ENCODE data around the gene ANKRD30B.
"Not testable (repeated sequence)": the region's sequence is repeated elsewhere in the genome, so short reads cannot be mapped to it uniquely, and the experiment has no call there.

ANKRD30B gene

DNA sequence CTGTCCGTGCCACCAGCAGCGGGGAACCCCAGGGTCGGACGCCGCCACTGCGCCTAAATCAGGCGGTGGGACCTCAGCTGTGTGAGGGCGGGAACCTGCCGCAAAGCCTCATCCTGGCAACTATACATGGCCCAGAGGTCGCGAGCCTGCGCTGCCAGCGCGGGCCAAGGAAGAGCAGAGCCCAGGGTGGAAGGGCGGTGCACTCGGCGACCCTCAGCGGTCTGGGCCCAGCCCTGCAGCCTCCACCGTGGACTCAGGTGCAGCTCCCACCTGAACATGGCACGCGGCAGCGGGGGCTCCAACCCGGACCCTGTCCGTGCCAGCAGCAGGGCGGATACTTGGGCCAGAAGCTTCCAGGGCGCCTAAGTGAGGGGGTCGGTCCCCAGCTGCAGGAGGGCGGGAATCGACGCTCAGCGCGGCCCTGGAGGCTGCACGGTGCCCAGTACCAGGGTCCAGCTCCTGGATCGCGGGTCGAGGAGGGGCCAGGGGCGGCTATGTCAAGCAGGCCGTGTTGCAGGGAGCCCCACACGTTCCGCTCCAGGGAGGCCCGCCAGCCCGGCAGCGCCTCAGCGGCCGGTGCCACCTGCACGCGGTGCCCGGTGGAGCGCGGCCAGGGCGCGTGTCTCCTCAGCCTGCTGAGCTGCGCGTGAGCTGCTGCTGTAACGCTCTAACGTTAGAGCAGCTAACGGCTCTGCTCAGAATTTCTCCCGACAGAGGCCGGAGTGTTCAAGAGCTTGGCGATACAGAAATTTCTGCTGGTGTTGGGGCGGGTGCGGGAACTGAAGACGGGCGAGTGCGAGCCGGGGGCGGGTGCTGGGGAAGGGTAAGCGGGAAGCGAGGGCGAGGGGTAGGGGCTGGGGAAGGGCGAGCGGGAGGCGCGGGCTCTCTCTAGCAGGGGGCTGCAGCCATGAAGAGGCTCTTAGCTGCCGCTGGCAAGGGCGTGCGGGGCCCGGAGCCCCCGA is at the start of gene ANKRD30B:
ANKRD30B (plus strand) TSS at position 660 of the 962 bp plus-strand sequence; CDS start at position 908, 248 bp downstream.
- DNase-seq: no peak

DNA sequence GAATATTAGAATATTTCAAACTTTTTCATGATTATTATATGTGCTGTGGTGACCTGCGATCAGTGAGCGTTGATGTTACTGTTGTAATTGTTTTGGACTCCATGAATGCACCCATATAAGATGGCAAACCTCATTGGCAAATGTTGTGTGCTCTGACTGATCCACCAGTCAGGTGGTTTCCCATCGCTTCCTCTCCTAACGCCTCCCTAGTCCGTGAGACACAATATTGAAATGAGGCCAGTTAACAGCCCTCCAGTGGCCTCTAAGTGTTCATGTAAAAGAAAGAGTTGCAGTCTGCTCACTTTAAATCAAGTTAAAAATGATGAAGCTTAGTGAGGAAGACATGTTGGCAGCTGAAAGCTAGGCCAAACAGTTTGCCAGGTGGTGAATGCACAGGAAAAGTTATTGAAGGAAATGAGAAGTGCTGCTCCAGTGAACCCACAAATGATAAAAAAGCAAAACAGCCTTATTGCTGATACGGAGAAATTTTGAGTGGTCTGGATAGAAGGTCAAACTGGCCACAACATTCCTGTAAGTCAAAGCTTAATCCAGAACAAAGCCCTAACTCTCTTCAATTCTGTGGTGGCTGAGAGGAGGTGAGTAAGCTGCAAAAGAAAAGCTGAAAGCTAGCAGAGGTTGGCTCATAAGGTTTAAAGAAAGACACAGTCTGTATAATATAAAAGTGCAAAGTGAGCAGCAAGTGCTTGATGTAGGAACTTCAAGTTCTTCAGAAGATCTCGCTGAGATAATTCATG is 46.5 kb upstream of the ANKRD30B start:
- DNase-seq: not testable (repeated sequence)

DNA sequence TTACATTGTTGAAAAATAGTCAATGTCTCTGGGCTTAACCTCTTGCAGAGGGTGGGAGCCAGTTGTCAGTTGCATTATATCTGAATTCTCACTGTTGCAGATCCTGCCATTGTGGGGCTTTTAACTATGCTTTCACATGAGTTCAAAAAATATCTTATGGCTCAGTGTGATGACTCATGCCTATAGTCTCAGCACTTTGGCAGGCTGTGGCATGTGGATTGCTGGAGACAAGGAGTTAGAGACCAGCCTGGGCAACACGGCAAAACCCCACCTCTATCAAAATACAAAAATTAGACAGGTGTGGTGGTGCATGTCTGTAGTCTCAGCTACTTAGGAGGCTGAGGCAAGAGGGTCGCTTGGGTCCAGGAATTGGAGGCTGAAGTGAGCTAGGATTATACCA is 38.2 kb upstream of the ANKRD30B start:
- not testable (repeated sequence) for DNase-seq

- not testable (repeated sequence) for DNase-seq
Observed at GRCh38 chr18:14721569-14721968, 26.4 kb upstream of the ANKRD30B start.

- DNase-seq: not testable (repeated sequence)
Observed at GRCh38 chr18:14739056-14739455, 8.9 kb upstream of the ANKRD30B start.

DNA sequence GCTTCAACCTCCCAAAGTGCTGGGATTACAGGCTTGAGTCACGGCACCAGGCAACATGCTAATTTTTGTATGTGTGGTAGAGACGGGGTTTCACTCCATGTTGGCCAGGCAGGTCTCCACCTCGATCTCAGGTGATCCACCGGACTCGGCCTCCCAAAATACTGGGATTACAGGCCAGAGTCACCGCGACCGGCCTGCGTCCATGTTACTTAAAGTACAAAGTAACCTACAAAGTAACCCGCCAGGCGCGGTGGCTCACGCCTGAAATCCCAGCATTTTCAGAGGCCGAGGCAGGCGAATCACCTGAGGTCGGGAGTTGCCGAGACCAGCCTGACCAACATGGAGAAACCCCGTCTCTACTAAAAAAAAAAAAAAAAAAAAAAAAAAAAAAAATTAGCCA is 1.1 kb upstream of the ANKRD30B start:
- no peak for DNase-seq

DNA sequence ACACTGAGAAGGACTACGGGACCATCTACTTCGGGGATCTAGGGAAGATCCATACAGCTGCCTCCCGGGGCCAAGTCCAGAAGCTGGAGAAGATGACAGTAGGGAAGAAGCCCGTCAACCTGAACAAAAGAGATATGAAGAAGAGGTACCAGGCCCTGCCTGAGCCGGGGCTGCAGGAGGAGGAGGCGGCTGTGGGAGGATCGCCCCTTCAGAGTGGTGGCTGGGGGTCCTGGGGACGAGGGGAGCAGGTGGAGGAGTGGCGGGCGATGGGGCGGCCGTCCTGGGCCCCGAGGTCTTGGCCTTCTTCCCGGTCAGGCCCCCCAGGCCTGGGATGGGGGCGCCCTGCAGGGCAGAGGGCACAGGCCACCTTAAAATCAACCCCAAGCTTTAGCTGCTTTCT is 524 bp downstream of the ANKRD30B start:
- no peak for DNase-seq

GRCh38 chr18:14763566-14763965 is 15.6 kb downstream of the ANKRD30B start:
- not testable (repeated sequence) for DNase-seq

DNA sequence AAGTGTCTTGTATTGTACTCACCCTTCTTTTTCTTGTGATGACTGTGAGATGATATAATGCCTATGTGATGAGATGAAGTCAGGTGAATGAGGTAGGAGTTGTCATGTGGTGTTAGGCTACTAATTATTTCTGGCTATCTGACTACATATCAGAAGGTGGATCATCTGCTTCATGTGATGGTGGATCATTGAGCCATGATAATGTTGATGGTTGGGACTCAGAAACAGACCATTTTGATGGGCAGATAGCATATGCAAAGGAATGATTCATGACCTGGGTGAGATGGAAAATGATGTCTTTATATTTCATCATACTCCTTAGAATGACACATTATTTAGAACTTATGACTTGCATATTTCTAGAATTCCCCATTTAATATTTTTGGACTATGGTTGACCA is 19.5 kb downstream of the ANKRD30B start:
- DNase-seq: no peak

DNA sequence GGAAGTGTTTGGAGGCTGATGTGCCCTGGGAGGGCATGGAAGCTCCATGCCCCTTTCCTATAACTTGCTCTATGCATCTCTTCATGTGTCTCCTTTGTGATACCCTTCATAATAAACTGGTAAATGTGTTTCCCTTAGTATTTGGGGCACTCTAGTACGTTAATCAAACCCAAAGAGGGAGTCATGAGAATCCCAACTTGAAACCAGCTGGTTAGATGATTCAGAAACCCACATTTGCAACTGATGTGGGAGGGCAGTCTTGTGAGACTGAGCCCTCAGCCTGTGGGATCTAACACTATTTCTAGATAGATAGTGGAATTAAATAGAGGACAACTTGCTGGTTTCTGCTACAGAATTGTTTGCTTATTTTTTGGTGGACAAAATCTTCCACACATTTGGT is 20.3 kb downstream of the ANKRD30B start:
- no peak for DNase-seq

DNA sequence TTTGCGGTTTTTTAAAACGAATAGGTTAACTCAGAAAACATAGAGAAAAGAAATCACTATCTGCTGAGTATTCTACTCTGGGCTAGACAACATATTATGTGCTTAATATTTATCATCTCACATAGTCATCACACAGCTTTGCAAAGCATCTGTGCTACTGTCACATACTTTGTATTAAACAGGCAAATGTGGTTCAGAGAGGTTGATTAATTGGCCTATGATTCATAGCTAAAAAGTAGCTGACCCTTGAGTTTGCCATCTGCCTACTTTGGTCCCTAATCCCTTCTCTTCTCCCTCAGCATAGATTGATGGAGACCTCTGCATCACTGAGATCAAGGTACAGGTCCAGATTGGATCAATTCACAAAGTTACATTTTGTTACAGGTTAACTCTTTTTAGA is 21.4 kb downstream of the ANKRD30B start:
- no peak for DNase-seq

DNA sequence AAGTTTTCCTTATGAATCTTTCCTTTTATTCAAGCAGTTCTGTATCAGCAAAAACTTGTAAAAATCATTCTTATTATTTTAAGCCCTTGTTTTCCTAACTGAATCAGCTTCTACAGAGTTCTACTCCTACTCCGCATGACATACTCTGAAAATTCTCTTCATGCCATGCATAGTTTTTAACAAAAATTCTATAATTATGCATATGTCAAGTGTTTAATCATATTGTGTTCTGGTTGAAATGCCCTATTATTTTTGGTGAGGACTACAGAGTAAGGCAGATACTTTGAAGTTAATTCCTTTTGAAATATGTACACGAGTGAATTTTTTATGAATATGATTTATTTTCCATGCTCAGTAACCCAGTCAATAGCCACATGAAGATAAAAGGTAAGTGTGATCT is 28.8 kb downstream of the ANKRD30B start:
- DNase-seq: no peak

- DNase-seq: no peak
Observed at GRCh38 chr18:14781671-14782070, 33.7 kb downstream of the ANKRD30B start.

GRCh38 chr18:14784133-14784532 is 36.2 kb downstream of the ANKRD30B start:
- no peak for DNase-seq

DNA sequence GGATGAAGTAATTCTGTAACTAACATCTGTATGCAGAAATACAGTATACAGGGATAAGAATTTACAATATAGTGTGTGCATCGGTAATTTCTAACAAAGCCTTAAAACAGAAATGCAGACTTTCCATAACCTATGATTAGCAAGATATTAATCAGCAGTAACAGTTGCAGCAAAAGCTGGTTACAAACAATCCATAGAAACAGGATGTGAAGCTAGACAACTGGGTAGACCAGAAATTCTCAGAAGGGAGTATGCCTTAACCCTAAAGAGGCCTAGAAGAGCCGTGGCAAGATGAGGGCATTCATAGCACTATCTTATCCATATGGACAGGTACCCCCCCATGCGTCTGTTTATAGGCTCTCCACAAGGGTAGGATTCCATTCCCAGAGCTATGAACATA is 48.9 kb downstream of the ANKRD30B start:
- not testable (repeated sequence) for DNase-seq

GRCh38 chr18:14797969-14798764 is 50.2 kb downstream of the ANKRD30B start:
- not testable (repeated sequence) for DNase-seq

DNA sequence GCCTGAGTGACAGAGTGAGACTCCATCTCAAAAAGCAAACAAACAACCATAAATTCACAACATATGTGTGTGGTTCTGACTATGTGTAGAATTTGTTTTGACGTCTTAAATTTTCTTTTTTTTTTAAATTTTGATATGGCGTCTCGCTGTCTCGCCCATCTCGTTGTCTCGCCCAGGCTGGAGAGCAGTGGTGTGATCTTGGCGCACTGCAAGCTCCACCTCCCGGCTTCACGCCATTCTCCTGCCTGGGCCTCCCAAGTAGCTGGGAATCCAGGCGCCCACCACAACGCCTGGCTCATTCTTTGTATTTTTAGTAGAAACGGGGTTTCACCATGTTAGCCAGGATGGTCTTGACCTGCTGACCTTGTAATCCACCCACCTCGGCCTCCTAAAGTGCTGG is 63.1 kb downstream of the ANKRD30B start:
- not testable (repeated sequence) for DNase-seq

DNA sequence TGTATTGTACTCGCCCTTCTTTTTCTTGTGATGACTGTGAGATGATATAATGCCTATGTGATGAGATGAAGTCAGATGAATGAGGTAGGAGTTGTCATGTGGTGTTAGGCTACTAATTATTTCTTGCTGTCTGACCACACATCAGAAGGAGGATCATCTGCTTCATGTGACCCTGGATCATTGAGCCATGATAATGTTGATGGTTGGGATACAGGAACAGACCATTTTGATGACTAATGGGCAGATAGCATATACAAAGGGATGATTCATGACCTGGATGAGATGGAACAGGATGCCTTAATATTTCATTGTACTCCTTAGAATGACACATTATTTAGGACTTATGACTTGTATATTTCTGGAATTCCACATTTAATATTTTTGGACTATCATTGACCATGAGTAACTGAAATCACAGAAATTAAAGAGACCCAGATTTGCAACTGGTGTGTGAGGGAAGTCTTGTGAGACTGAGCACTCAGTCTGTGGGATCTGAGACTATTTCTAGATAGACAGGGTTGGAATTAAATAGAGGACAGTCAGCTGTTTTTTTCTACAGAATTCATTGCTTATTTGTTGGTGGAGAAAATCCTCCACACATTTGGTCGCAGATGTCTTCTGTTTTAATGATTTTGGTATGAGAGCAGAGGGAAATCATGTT is 79.1 kb downstream of the ANKRD30B start:
- not testable (repeated sequence) for DNase-seq

DNA sequence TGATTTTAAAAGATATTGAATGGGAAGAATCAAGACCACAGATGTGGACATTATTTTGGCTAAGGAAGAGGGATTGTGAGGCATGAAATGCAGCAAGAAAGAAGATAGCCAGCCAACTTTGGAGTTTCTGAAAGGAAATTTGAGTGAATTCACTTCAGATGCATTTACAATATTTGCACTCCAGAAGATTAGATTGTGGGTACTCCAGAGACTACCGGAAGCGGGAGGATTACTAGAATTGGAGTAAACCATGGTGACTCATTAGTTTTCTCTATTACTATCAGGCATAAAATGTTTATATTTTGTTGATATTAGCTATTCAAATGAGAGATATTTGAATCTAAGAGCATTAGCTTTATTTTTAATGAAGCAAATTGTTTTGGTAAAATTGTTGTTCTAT is 93.6 kb downstream of the ANKRD30B start:
- DNase-seq: not testable (repeated sequence)

DNA sequence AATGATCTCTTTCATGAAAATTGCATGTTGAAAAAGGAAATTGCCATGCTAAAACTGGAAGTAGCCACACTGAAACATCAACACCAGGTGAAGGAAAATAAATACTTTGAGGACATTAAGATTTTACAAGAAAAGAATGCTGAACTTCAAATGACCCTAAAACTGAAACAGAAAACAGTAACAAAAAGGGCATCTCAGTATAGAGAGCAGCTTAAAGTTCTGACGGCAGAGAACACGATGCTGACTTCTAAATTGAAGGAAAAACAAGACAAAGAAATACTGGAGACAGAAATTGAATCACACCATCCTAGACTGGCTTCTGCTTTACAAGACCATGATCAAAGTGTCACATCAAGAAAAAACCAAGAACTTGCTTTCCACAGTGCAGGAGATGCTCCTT is 103.6 kb downstream of the ANKRD30B start:
- DNase-seq: not testable (repeated sequence)

GRCh38 chr18:14855634-14856033 is 107.7 kb downstream of the ANKRD30B start:
- DNase-seq: not testable (repeated sequence)

DNA sequence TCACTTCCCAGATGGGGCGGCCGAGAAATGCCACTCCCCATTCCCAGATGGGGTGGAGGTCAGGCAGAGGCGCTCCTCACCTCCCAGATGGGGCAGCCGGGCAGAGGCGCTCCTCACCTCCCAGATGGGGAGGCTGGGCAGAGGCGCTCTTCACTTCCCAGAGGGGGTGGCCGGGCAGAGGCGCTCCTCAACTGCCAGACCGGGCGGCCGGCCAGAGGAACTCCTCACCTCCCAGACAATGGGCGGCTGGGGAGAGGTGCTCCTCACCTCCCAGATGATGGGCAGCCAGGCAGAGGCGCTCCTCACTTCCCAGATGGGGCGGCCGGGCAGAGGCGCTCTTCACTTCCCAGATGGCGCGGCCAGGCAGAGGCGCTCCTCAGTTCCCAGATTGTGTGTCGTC is 108.3 kb downstream of the ANKRD30B start:
- not testable (repeated sequence) for DNase-seq
